Measurements from ENCODE around the gene NELFB.

Gene NELFB

GRCh38 chr9:137311171-137311985 is 56.3 kb downstream of the NELFB start:
- Mint-ChIP-seq H3K36me3 (ENCODE audit: low read depth) (no peaks in the 10 kb centered on the region), H3K27ac (no peak overlapping the region), H3K27me3 (no peaks in the 10 kb centered on the region), H3K9me3 (no peaks in the 10 kb centered on the region), H3K4me1 (ENCODE audit: low read depth) (peaks cover 11% of the 10 kb centered on the region), H3K4me3 (no peak overlapping the region)

GRCh38 chr9:137311986-137312851 is 57.1 kb downstream of the NELFB start:
- Mint-ChIP-seq H3K9me3 (no peaks in the 10 kb centered on the region), H3K27me3 (no peaks in the 10 kb centered on the region), H3K4me3 (no peak overlapping the region)

GRCh38 chr9:137312852-137313325 is 57.8 kb downstream of the NELFB start:
- Mint-ChIP-seq H3K27me3 (no peaks in the 10 kb centered on the region), H3K4me3 (no peak overlapping the region), H3K27ac (no peak overlapping the region), H3K4me1 (ENCODE audit: low read depth) (no peaks in the 10 kb centered on the region), H3K9me3 (no peaks in the 10 kb centered on the region), H3K36me3 (ENCODE audit: low read depth) (no peaks in the 10 kb centered on the region)

More at GRCh38 chr9:137311986-137312851, 57.1 kb downstream of the NELFB start:
- Mint-ChIP-seq H3K4me1 (ENCODE audit: low read depth) (peaks cover 5% of the 10 kb centered on the region), H3K27ac (no peak overlapping the region), H3K36me3 (ENCODE audit: low read depth) (no peaks in the 10 kb centered on the region)

GRCh38 chr9:137313326-137313936 is 58.3 kb downstream of the NELFB start:
- H3K4me3 Mint-ChIP-seq: no peak overlapping the region
- no peak overlapping the region for H3K27ac Mint-ChIP-seq
- H3K9me3 Mint-ChIP-seq: no peaks in the 10 kb centered on the region
- H3K36me3 Mint-ChIP-seq (ENCODE audit: low read depth): no peaks in the 10 kb centered on the region
- H3K27me3 Mint-ChIP-seq: no peaks in the 10 kb centered on the region
- H3K4me1 Mint-ChIP-seq (ENCODE audit: low read depth): no peaks in the 10 kb centered on the region

- H3K4me1 Mint-ChIP-seq (ENCODE audit: low read depth): no peaks in the 10 kb centered on the region
- no peak overlapping the region for H3K27ac Mint-ChIP-seq
- H3K27me3 Mint-ChIP-seq: no peaks in the 10 kb centered on the region
- H3K9me3 Mint-ChIP-seq: no peaks in the 10 kb centered on the region
- H3K4me3 Mint-ChIP-seq: no peak overlapping the region
- H3K36me3 Mint-ChIP-seq (ENCODE audit: low read depth): no peaks in the 10 kb centered on the region
Measured at GRCh38 chr9:137313956-137314560, 58.9 kb downstream of the NELFB start.

GRCh38 chr9:137314561-137315560 is 59.7 kb downstream of the NELFB start:
- H3K4me1 Mint-ChIP-seq (ENCODE audit: low read depth): no peaks in the 10 kb centered on the region
- no peak overlapping the region for H3K4me3 Mint-ChIP-seq
- no peaks in the 10 kb centered on the region for H3K27me3 Mint-ChIP-seq
- H3K27ac Mint-ChIP-seq: no peak overlapping the region
- no peaks in the 10 kb centered on the region for H3K9me3 Mint-ChIP-seq
- no peaks in the 10 kb centered on the region for H3K36me3 Mint-ChIP-seq (ENCODE audit: low read depth)

GRCh38 chr9:137315581-137316011 is 60.5 kb downstream of the NELFB start:
- Mint-ChIP-seq H3K9me3 (no peaks in the 10 kb centered on the region), H3K4me3 (no peak overlapping the region), H3K4me1 (ENCODE audit: low read depth) (peaks cover 2% of the 10 kb centered on the region), H3K36me3 (ENCODE audit: low read depth) (no peaks in the 10 kb centered on the region), H3K27ac (no peak overlapping the region), H3K27me3 (no peaks in the 10 kb centered on the region)

GRCh38 chr9:137316012-137316981 is 61.2 kb downstream of the NELFB start:
- Mint-ChIP-seq H3K27ac (no peak overlapping the region), H3K27me3 (no peaks in the 10 kb centered on the region), H3K36me3 (ENCODE audit: low read depth) (no peaks in the 10 kb centered on the region), H3K4me3 (no peak overlapping the region), H3K4me1 (ENCODE audit: low read depth) (peaks cover 4% of the 10 kb centered on the region), H3K9me3 (no peaks in the 10 kb centered on the region)

GRCh38 chr9:137317021-137317717 is 62.0 kb downstream of the NELFB start:
- Mint-ChIP-seq H3K27ac (no peak overlapping the region), H3K36me3 (ENCODE audit: low read depth) (no peaks in the 10 kb centered on the region), H3K4me1 (ENCODE audit: low read depth) (peaks cover 4% of the 10 kb centered on the region), H3K9me3 (no peaks in the 10 kb centered on the region), H3K27me3 (no peaks in the 10 kb centered on the region), H3K4me3 (no peak overlapping the region)

GRCh38 chr9:137317718-137318511 is 62.8 kb downstream of the NELFB start:
- H3K4me3 Mint-ChIP-seq: no peak overlapping the region
- no peaks in the 10 kb centered on the region for H3K9me3 Mint-ChIP-seq
- no peak overlapping the region for H3K27ac Mint-ChIP-seq
- no peaks in the 10 kb centered on the region for H3K36me3 Mint-ChIP-seq (ENCODE audit: low read depth)
- no peaks in the 10 kb centered on the region for H3K27me3 Mint-ChIP-seq
- H3K4me1 Mint-ChIP-seq (ENCODE audit: low read depth): peaks cover 4% of the 10 kb centered on the region

- no peak overlapping the region for H3K27ac Mint-ChIP-seq
- peaks cover 4% of the 10 kb centered on the region for H3K4me1 Mint-ChIP-seq (ENCODE audit: low read depth)
- no peaks in the 10 kb centered on the region for H3K27me3 Mint-ChIP-seq
- no peak overlapping the region for H3K4me3 Mint-ChIP-seq
- no peaks in the 10 kb centered on the region for H3K9me3 Mint-ChIP-seq
- no peaks in the 10 kb centered on the region for H3K36me3 Mint-ChIP-seq (ENCODE audit: low read depth)
Measured at GRCh38 chr9:137318602-137319001, 63.5 kb downstream of the NELFB start.
